OCI-LY7 (cell line): ENCODE measurements around the gene USP30. TPM values are rescaled to one million over a fixed set of nuclear protein-coding genes. Genes with fewer than 3 reads are reported as not detected.

Experiments used
- BruUV-seq: library from RNA; stranded (reverse); fragments of 400-500 nt; replicated peaks from 2 replicates; lab custom pipeline; 2021; lab: Mats Ljungman, UMichigan
- CTCF ChIA-PET: fragments of 300-600 bp; sonication (Branson Sonifier 250); formaldehyde crosslinking; loops from one replicate; lab custom pipeline; 2022; ENCODE audit warnings: antibody characterized with exemption; ENCODE audit not compliant: unreplicated experiment; lab: Charles Lee
- POLR2A ChIA-PET: fragments of 300-600 bp; sonication (Branson Sonifier 250); formaldehyde crosslinking; loops from one replicate; lab custom pipeline; 2022; ENCODE audit warnings: antibody characterized with exemption; lab: Charles Lee
- DNase-seq: peaks from one replicate; pipeline ENCODE4 v3.0.0-alpha.2; 2015; ENCODE audit warnings: low spot score
- H2AFZ ChIP-seq: fragments of 200-600 bp; sonication (generic), shearing (Covaris generic); 2 replicates; pipeline ENCODE4 v1.6.1; 2014; ENCODE audit warnings: mild to moderate bottlenecking, antibody characterized with exemption, low read length, moderate library complexity
- H3K27ac ChIP-seq: fragments of 200-600 bp; sonication (generic); 2 replicates; pipeline ENCODE4 v1.5.1; 2014; ENCODE audit warnings: mixed run types, low read depth, mild to moderate bottlenecking, moderate library complexity, low read length, inconsistent platforms; ENCODE audit not compliant: poor library complexity, severe bottlenecking
- H3K36me3 ChIP-seq: fragments of 200-600 bp; sonication (generic); 2 replicates; pipeline ENCODE4 v1.6.1; 2014; ENCODE audit warnings: mild to moderate bottlenecking, antibody characterized with exemption, low read length, moderate library complexity, mixed read lengths; ENCODE audit not compliant: insufficient read depth
- H3K4me1 ChIP-seq: fragments of 200-600 bp; sonication (generic); 2 replicates; pipeline ENCODE4 v1.5.1; 2014; ENCODE audit warnings: mild to moderate bottlenecking, low read length; ENCODE audit not compliant: insufficient read depth, poor library complexity, severe bottlenecking
- H3K4me2 ChIP-seq: fragments of 200-600 bp; sonication (generic); 2 replicates; pipeline ENCODE4 v1.6.1; 2014; ENCODE audit warnings: mild to moderate bottlenecking, low read length
- H3K4me3 ChIP-seq: fragments of 200-600 bp; sonication (generic); 2 replicates; pipeline ENCODE4 v1.5.1; 2014; ENCODE audit warnings: mild to moderate bottlenecking, low read depth, low read length; ENCODE audit not compliant: poor library complexity, severe bottlenecking
- H3K79me2 ChIP-seq: fragments of 200-600 bp; sonication (generic); 2 replicates; pipeline ENCODE4 v1.6.1; 2016; ENCODE audit warnings: low read depth, mild to moderate bottlenecking, low read length, moderate library complexity, mixed read lengths; ENCODE audit not compliant: insufficient read depth
- H3K9me2 ChIP-seq: fragments of 200-600 bp; sonication (generic); 2 replicates; pipeline ENCODE4 v1.6.1; 2016; ENCODE audit warnings: mild to moderate bottlenecking, low read length, mixed read lengths; ENCODE audit not compliant: insufficient read depth
- H3K9me3 ChIP-seq: fragments of 200-600 bp; sonication (generic); 2 replicates; pipeline ENCODE4 v1.6.1; 2014; ENCODE audit warnings: mild to moderate bottlenecking, mixed run types, low read length, mixed read lengths
- H4K20me1 ChIP-seq: fragments of 200-600 bp; sonication (generic); 2 replicates; pipeline ENCODE4 v1.6.1; 2014; ENCODE audit warnings: mild to moderate bottlenecking, antibody characterized with exemption, low read length, moderate library complexity, mixed read lengths; ENCODE audit not compliant: insufficient read depth
- EZH2phosphoT487 ChIP-seq: fragments of 200-600 bp; sonication (generic); IDR thresholded peaks from 2 replicates; pipeline ENCODE4 v1.6.1; 2018; ENCODE audit warnings: low read depth, borderline replicate concordance, mild to moderate bottlenecking, mixed run types, antibody characterized with exemption, low read length, moderate library complexity, mixed read lengths
- intact Hi-C: fragments of 100-400 bp; cut with micrococcal nuclease; formaldehyde crosslinking; loops from one replicate; pipeline ENCODE4 v1.10.0; 2022; ENCODE audit not compliant: unreplicated experiment
- total RNA-seq, 2 experiments: library from RNA; depleted of rRNA in 1 of 2; stranded (reverse); fragments of >200 nt in 1 of 2; shearing (Covaris generic) in 1 of 2; gene quantifications; 2 replicates each; pipeline ENCODE4 v1.2.3, GENCODE V29; 2014 to 2022
- TF ChIP-seq, protein P1 (sequence below): fragments of 200-600 bp; sonication (generic); conservative IDR thresholded peaks from 2 replicates; pipeline ENCODE4 v1.5.1; 2014; ENCODE audit warnings: mild to moderate bottlenecking, antibody characterized with exemption, low read length, moderate library complexity, mixed read lengths

The USP30 gene
- total RNA-seq, 2 experiments from 2014 or later, result 15.7 to 36.2 TPM

DNA sequence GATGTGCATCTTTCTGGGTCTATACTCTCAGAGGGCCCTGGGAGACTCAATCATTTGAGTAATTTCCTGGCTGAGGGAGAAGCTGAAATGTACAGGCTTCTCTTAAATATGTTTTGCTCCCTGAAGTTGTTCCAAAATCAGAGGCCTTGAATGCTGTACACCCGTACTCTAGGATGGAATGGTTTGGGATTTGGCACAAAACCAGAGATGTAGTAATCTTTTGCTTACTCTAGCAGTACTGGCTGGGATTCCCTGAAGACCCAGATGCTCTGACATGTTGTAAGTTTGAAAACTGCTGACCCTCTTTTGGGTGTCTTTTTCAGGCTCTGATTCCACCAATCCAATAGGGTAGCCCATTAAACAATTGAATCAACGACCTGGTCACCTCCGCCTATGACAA is 74.4 kb downstream of the USP30 start:
- Histone ChIP-seq H3K79me2 (no peaks in the 10 kb centered on the region), H3K4me2 (no peak overlapping the region), H4K20me1 (no peaks in the 10 kb centered on the region), H3K9me2 (no peaks in the 10 kb centered on the region), H3K9me3 (no peaks in the 10 kb centered on the region), H3K4me1 (peaks cover 68% of the 10 kb centered on the region), H3K4me3 (no peak overlapping the region), H3K36me3 (no peaks in the 10 kb centered on the region), H3K27ac (no peak overlapping the region), H2AFZ (no peak overlapping the region)
- no peak for DNase-seq
- intact Hi-C loops, result no loop called here
- TF ChIP-seq EZH2phosphoT487, result no peak
- TF ChIP-seq, protein P1, sequence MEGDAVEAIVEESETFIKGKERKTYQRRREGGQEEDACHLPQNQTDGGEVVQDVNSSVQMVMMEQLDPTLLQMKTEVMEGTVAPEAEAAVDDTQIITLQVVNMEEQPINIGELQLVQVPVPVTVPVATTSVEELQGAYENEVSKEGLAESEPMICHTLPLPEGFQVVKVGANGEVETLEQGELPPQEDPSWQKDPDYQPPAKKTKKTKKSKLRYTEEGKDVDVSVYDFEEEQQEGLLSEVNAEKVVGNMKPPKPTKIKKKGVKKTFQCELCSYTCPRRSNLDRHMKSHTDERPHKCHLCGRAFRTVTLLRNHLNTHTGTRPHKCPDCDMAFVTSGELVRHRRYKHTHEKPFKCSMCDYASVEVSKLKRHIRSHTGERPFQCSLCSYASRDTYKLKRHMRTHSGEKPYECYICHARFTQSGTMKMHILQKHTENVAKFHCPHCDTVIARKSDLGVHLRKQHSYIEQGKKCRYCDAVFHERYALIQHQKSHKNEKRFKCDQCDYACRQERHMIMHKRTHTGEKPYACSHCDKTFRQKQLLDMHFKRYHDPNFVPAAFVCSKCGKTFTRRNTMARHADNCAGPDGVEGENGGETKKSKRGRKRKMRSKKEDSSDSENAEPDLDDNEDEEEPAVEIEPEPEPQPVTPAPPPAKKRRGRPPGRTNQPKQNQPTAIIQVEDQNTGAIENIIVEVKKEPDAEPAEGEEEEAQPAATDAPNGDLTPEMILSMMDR, result no peak
- CTCF ChIA-PET, result no interaction called here
- POLR2A ChIA-PET, result interaction anchor here (0.6 to 1.9 kb wide), 5 partner anchors 9 to 28 kb away, joined by 3 to 7 read pairs (median 4); partner anchors contain the start of gene ACACB
- BruUV-seq, result no TSS peak

DNA sequence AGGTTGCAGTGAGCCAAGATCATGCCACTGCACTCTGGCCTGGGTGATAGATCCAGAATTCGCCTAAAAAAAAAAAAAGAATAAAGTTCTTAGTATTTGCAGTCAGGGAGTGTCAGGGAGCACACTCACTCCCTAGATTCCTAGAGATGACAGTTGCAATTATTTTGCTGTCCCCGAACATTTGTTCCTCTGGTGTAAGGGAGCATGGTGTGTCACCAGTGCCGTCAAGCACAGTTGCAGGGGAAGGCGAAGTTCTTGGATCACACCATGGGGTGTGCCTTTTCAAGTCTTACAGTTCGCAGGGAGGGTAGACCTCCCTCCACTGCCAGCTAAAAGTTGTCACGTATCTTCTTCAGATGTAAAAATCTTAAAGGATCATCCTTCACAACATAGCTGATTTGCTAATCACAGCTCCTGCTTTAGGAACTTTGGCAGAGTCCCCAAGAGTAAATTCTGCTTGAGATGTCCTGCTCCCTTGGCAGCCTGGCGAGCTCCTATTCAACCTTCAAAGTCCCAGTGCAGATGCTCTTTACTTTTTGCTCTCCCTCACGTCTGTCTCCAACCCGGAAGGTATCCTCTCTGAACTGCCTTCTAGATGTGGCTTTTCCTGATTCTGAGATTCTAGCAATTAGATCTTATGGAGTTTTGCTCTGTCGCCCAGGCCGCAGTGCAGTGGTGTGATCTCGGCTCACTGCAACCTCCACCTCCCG is 75.3 kb downstream of the USP30 start:
- no peak for TF ChIP-seq EZH2phosphoT487
- TF ChIP-seq, protein P1, result no peak
- H2AFZ ChIP-seq, result no peak overlapping the region
- intact Hi-C loops, result no loop called here
- ChIA-PET CTCF (no interaction called here), POLR2A (interaction anchor here (0.6 to 1.9 kb wide), 4 partner anchors 11 to 1816 kb away, joined by 3 to 5 read pairs (median 3); partner anchors contain the start of gene ACACB)
- no peaks in the 10 kb centered on the region for H3K9me2 ChIP-seq
- no peak overlapping the region for H3K4me2 ChIP-seq
- no peaks in the 10 kb centered on the region for H4K20me1 ChIP-seq
- BruUV-seq, result no TSS peak
- no peaks in the 10 kb centered on the region for H3K36me3 ChIP-seq
- H3K79me2 ChIP-seq, result no peaks in the 10 kb centered on the region
- no peak for DNase-seq
- no peaks in the 10 kb centered on the region for H3K9me3 ChIP-seq
- no peak overlapping the region for H3K27ac ChIP-seq
- H3K4me1 ChIP-seq, result peaks cover 67% of the 10 kb centered on the region
- no peak overlapping the region for H3K4me3 ChIP-seq
